Keratinocyte (primary cell): ENCODE measurements around the gene HIP1. TPM values are rescaled to one million over a fixed set of nuclear protein-coding genes. Genes with fewer than 3 reads are reported as not detected.
"Not testable (repeated sequence)": the region's sequence is repeated elsewhere in the genome, so short reads cannot be mapped to it uniquely, and the experiment has no call there.

Experiments
- DNase-seq: peaks from one replicate; pipeline ENCODE4 v3.0.0-alpha.2; 2011; ENCODE audit warnings: low read depth, missing footprints, low spot score
- FAIRE-seq: peaks from 2 replicates; lab custom pipeline; 2011; peaks lifted over from hg19 to GRCh38; lab: Jason Lieb, UNC
- H2AFZ ChIP-seq: 2 replicates; pipeline ENCODE4 v1.6.0; 2012; ENCODE audit warnings: low read length, control low read depth, inconsistent platforms; ENCODE audit not compliant: control insufficient read depth
- H3K27ac ChIP-seq: 2 replicates; pipeline ENCODE4 v1.5.1; 2011; ENCODE audit warnings: low read length; ENCODE audit not compliant: control insufficient read depth, insufficient read depth
- H3K27me3 ChIP-seq: 3 replicates; pipeline ENCODE4 v1.6.0; 2011; ENCODE audit warnings: low read length; ENCODE audit not compliant: control insufficient read depth, insufficient read depth; ENCODE audit errors: extremely low read depth
- H3K36me3 ChIP-seq, 2 experiments: 2 replicates in 1 of 2; 3 replicates in 1 of 2; pipeline ENCODE4 v1.5.1; 2011; ENCODE audit warnings: low read length in 2 of 2, mild to moderate bottlenecking in 1 of 2; ENCODE audit not compliant: control insufficient read depth in 2 of 2, insufficient read depth in 2 of 2; ENCODE audit errors: extremely low read depth in 1 of 2
- H3K4me1 ChIP-seq: 3 replicates; pipeline ENCODE4 v1.5.1; 2011; ENCODE audit warnings: low read length; ENCODE audit not compliant: control insufficient read depth, insufficient read depth; ENCODE audit errors: extremely low read depth
- H3K4me2 ChIP-seq: 3 replicates; pipeline ENCODE4 v1.6.0; 2011; ENCODE audit warnings: low read depth, low read length; ENCODE audit not compliant: control insufficient read depth, insufficient read depth; ENCODE audit errors: extremely low read depth
- H3K4me3 ChIP-seq, 3 experiments: fragments of 200-600 bp in 1 of 3; sonication (generic) in 1 of 3; 2 replicates in 2 of 3; 3 replicates in 1 of 3; pipeline ENCODE4 v1.5.1; 2011 to 2016; ENCODE audit warnings: low read length in 3 of 3, mild to moderate bottlenecking in 3 of 3, control low read depth in 2 of 3, inconsistent platforms in 1 of 3, low read depth in 1 of 3, mixed read lengths in 1 of 3, mixed run types in 1 of 3, moderate library complexity in 1 of 3; ENCODE audit not compliant: control insufficient read depth in 2 of 3, insufficient read depth in 2 of 3; ENCODE audit errors: extremely low read depth in 1 of 3
- H3K79me2 ChIP-seq: 2 replicates; pipeline ENCODE4 v1.6.0; 2012; ENCODE audit warnings: low read length; ENCODE audit not compliant: control insufficient read depth, insufficient read depth
- H3K9ac ChIP-seq: 3 replicates; pipeline ENCODE4 v1.6.0; 2011; ENCODE audit warnings: low read length; ENCODE audit not compliant: control insufficient read depth, insufficient read depth; ENCODE audit errors: extremely low read depth
- H3K9me1 ChIP-seq: 3 replicates; pipeline ENCODE4 v1.6.0; 2011; ENCODE audit warnings: low read length; ENCODE audit not compliant: control insufficient read depth, insufficient read depth; ENCODE audit errors: extremely low read depth
- H3K9me3 ChIP-seq: 2 replicates; pipeline ENCODE4 v1.5.1; 2012; ENCODE audit warnings: low read depth, low read length; ENCODE audit not compliant: control insufficient read depth
- H4K20me1 ChIP-seq: 3 replicates; pipeline ENCODE4 v1.6.0; 2011; ENCODE audit warnings: low read length; ENCODE audit not compliant: control insufficient read depth, insufficient read depth; ENCODE audit errors: extremely low read depth
- EZH2 ChIP-seq: IDR thresholded peaks from one replicate; pipeline ENCODE4 v1.6.1; 2012; ENCODE audit warnings: inconsistent platforms, mild to moderate bottlenecking, low read length, moderate library complexity
- dilution Hi-C: fragments of 300-500 bp; cut with MboI; formaldehyde crosslinking; loops from one replicate; pipeline ENCODE4 v1.7.0; 2020; ENCODE audit warnings: low sequenced_read_pairs; ENCODE audit not compliant: extremely low pct_ligation_motif_present
- polyA plus RNA-seq, 5 experiments: library from polyadenylated mRNA; depleted of rRNA in 3 of 5; stranded (reverse) in 3 of 5; stranded (forward) in 1 of 5; unstranded in 1 of 5; fragments of >200 nt; gene quantifications; 1 replicate in 1 of 5; 2 replicates in 3 of 5; 3 replicates in 1 of 5; pipeline versions ENCODE4 v1.2.1 to v1.2.3, GENCODE V29; 2011 to 2012; ENCODE audit warnings: missing spikeins in 2 of 5, low read depth in 1 of 5, low replicate concordance in 1 of 5
- TF ChIP-seq, protein P1 (sequence below), 3 experiments: IDR thresholded peaks in 1 of 3; conservative IDR thresholded peaks in 1 of 3; optimal IDR thresholded peaks in 1 of 3; 2 replicates in 2 of 3; 3 replicates in 1 of 3; pipeline versions ENCODE3 to v1.5.1; 2011; ENCODE audit warnings: low read length in 3 of 3, mild to moderate bottlenecking in 3 of 3, moderate library complexity in 2 of 3, control low read depth in 1 of 3, inconsistent platforms in 1 of 3; ENCODE audit not compliant: insufficient read depth in 2 of 3; ENCODE audit errors: extremely low read depth in 1 of 3

HIP1 gene
- polyA plus RNA-seq, 1 donor (not counting 4 experiments of a cell fraction or from before 2014, with no cell fraction given): 5.0 TPM

DNA sequence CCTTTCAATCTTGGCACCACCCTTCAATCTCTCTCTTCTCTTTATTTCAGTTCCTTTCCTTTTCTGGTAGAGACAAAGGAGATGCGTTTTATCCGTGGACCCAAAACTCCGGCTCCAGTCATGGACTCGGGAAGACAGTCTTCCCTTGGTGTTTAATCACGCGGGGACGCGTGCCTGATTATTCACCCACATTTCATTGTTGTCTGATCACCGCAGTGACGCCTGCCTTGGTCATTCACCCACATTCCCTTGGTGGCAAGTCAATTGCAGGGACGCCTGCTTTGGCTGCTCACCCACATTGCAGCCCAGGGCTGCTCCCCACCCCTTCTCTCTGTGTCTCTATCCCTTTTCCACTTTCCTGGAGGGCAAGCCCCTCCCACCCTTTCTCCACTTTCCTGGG, 40.8 kb upstream of the HIP1 start:
- H3K4me3 ChIP-seq, H3K27me3 ChIP-seq, H3K4me2 ChIP-seq, H3K9ac ChIP-seq, dilution Hi-C loops, H3K27ac ChIP-seq, H3K9me1 ChIP-seq, H2AFZ ChIP-seq, H3K36me3 ChIP-seq, H3K4me1 ChIP-seq, H3K79me2 ChIP-seq, FAIRE-seq, H4K20me1 ChIP-seq, DNase-seq, H3K9me3 ChIP-seq: not testable (repeated sequence)

DNA sequence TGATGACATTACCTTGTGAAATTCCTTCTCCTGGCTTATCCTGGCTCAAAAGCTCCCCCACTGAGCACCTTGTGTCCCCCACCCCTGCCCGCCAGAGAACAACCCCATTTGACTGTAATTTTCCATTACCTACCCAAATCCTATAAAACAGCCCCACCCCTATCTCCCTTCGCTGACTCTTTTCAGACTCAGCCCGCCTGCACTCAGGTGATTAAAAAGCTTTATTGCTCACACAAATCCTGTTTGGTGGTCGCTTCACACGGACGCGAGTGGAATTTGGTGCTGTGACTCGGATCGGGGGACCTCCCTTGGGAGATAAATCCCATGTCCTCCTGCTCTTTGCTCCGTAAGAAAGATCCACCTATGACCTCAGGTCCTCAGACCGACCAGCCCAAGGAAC, 40.3 kb upstream of the HIP1 start:
- H3K36me3 ChIP-seq, H3K27ac ChIP-seq, H3K9me3 ChIP-seq, H2AFZ ChIP-seq, H3K9me1 ChIP-seq, DNase-seq, H3K4me2 ChIP-seq, H4K20me1 ChIP-seq, H3K79me2 ChIP-seq, H3K4me3 ChIP-seq, H3K27me3 ChIP-seq, H3K9ac ChIP-seq, dilution Hi-C loops, H3K4me1 ChIP-seq, FAIRE-seq: not testable (repeated sequence)

DNA sequence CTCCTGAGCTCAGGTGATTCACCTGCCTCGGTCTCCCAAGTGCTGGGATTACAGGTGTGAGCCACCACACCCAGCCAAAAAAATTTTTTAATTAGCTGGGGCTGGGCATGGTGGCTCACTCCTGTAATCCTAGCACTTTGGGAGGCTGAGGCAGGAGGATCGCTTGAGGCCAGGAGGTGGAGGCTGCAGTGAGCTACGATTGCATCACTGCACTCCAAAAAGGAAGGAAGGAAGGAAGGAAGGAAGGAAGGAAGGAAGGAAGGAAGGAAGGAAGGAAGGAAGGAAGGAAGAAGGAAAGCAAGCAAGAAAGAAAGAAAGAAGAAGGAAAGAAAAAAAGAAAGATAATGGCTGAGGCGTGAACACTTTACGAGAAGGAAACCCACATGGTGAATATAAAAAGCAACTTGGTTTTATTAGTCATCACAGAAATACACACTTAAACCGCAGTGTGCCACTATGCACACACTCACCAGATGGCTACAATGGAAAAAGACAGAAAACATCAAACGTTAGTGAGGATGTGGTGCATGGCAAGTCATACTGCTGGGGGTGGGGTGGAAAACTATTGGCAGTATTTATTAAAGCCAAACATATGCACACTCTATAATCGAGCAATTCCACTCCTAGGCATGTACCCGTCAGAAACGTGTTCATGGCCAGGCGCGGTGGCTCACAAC, 37.7 kb upstream of the HIP1 start:
- no peak for FAIRE-seq
- H3K27me3 ChIP-seq: no peaks in the 10 kb centered on the region
- dilution Hi-C loops: no loop called here
- H3K4me2 ChIP-seq: no peak overlapping the region
- H3K9me1 ChIP-seq: no peaks in the 10 kb centered on the region
- H3K9ac ChIP-seq: no peak overlapping the region
- no peak overlapping the region for H2AFZ ChIP-seq
- no peaks in the 10 kb centered on the region for H4K20me1 ChIP-seq
- TF ChIP-seq, protein P1, sequence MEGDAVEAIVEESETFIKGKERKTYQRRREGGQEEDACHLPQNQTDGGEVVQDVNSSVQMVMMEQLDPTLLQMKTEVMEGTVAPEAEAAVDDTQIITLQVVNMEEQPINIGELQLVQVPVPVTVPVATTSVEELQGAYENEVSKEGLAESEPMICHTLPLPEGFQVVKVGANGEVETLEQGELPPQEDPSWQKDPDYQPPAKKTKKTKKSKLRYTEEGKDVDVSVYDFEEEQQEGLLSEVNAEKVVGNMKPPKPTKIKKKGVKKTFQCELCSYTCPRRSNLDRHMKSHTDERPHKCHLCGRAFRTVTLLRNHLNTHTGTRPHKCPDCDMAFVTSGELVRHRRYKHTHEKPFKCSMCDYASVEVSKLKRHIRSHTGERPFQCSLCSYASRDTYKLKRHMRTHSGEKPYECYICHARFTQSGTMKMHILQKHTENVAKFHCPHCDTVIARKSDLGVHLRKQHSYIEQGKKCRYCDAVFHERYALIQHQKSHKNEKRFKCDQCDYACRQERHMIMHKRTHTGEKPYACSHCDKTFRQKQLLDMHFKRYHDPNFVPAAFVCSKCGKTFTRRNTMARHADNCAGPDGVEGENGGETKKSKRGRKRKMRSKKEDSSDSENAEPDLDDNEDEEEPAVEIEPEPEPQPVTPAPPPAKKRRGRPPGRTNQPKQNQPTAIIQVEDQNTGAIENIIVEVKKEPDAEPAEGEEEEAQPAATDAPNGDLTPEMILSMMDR (optimal IDR thresholded peaks at IDR 0.05 in 1 of 3, IDR thresholded peaks at IDR 0.05 in 1 of 3, conservative IDR thresholded peaks at IDR 0.05 in 1 of 3; ENCODE audit: extremely low read depth in 1 of 3, insufficient read depth in 2 of 3, low read length in 3 of 3): no peak
- no peak for TF ChIP-seq EZH2
- DNase-seq: no peak
- no peaks in the 10 kb centered on the region for H3K36me3 ChIP-seq
- peaks cover 12% of the 10 kb centered on the region for H3K4me1 ChIP-seq
- no peaks in the 10 kb centered on the region for H3K9me3 ChIP-seq
- H3K27ac ChIP-seq: no peak overlapping the region
- no peak overlapping the region for H3K4me3 ChIP-seq
- no peaks in the 10 kb centered on the region for H3K79me2 ChIP-seq

DNA sequence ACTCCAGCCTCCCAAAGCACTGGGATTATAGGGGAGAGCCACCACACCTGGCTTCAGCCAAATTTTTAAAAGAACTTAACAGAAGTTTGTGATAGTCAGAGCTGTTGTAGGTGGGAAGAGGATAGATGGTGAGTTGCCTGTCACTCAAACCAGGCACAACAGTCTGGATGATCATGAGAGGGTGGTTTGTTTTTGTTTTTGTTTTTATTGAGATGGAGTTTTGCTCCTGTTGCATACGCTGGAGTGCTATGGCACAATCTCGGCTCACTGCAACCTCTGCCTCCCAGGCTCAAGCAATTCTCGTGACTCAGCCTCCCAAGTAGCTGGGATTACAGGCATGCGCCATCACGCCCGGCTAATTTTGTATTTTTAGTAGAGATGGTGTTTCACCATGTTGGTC, 35.2 kb upstream of the HIP1 start:
- DNase-seq, H3K9me1 ChIP-seq, H3K4me3 ChIP-seq, H3K9ac ChIP-seq, H2AFZ ChIP-seq, FAIRE-seq, H4K20me1 ChIP-seq, H3K27me3 ChIP-seq, H3K4me2 ChIP-seq, H3K36me3 ChIP-seq, H3K9me3 ChIP-seq, H3K27ac ChIP-seq, dilution Hi-C loops, H3K79me2 ChIP-seq: not testable (repeated sequence)
- H3K4me1 ChIP-seq: peaks cover 12% of the 10 kb centered on the region
